RWPE1 (cell line): Measurements from ENCODE around the gene EYA2.

ENCODE experiments used
- CTCF ChIA-PET: fragments of 350-600 bp; sonication (Branson Sonifier 250); formaldehyde crosslinking; extraction: SDS; loops from one replicate; lab custom pipeline; 2021; lab: Yijun Ruan, JAX
- POLR2A ChIA-PET: fragments of 400-600 bp; formaldehyde crosslinking; extraction: SDS; loops from one replicate; lab custom pipeline; 2020; ENCODE audit warnings: antibody characterized with exemption; ENCODE audit not compliant: low non-redundant PET; lab: Yijun Ruan, JAX
- DNase-seq: peaks from one replicate; pipeline ENCODE4 v3.0.0; 2012; ENCODE audit warnings: low spot score
- H3K27ac ChIP-seq: fragments of 450-650 bp; 2 replicates; pipeline ENCODE4 v1.5.1; 2017
- CTCF ChIP-seq: fragments of 450-650 bp; conservative IDR thresholded peaks from 2 replicates; pipeline ENCODE4 v1.5.1; 2017; ENCODE audit warnings: low read depth, mild to moderate bottlenecking

Gene EYA2

GRCh38 chr20:46973766-46974165 lies 79.1 kb downstream of the EYA2 start:
- H3K27ac ChIP-seq = no peak overlapping the region
- no peak for TF ChIP-seq CTCF
- ChIA-PET CTCF (interaction anchor here (0.6 kb wide), 2 partner anchors 22 to 252 kb away, joined by 3 read pairs; no protein-coding TSS in a partner anchor), POLR2A (no interaction called here)
- no peak for DNase-seq

- TF ChIP-seq CTCF = no peak
- ChIA-PET CTCF (interaction anchor here (0.6 to 0.7 kb wide), 4 partner anchors 20 to 626 kb away, joined by 3 to 5 read pairs (median 3); no protein-coding TSS in a partner anchor), POLR2A (no interaction called here)
- peak; percentile 48 for DNase-seq
- no peak overlapping the region for H3K27ac ChIP-seq
Measured at GRCh38 chr20:46974669-46975434, 80.2 kb downstream of the EYA2 start.

- no peak overlapping the region for H3K27ac ChIP-seq
- CTCF ChIA-PET = no interaction called here
- DNase-seq = no peak
- POLR2A ChIA-PET = no interaction called here
- no peak for TF ChIP-seq CTCF
Measured at GRCh38 chr20:46975976-46976375, 81.3 kb downstream of the EYA2 start.

- no peak for TF ChIP-seq CTCF
- H3K27ac ChIP-seq = no peak overlapping the region
- POLR2A ChIA-PET = no interaction called here
- CTCF ChIA-PET = interaction anchor here (0.6 kb wide), 1 partner anchor 720 kb away, joined by 3 read pairs; no protein-coding TSS in a partner anchor
- DNase-seq = no peak
Measured at GRCh38 chr20:46977204-46977603, 82.6 kb downstream of the EYA2 start.

- DNase-seq = no peak
- ChIA-PET POLR2A (no interaction called here), CTCF (interaction anchor here (0.6 kb wide), 1 partner anchor 721 kb away, joined by 3 read pairs; no protein-coding TSS in a partner anchor)
- no peak for TF ChIP-seq CTCF
- no peak overlapping the region for H3K27ac ChIP-seq
Measured at GRCh38 chr20:46977909-46978588, 83.4 kb downstream of the EYA2 start.

DNA sequence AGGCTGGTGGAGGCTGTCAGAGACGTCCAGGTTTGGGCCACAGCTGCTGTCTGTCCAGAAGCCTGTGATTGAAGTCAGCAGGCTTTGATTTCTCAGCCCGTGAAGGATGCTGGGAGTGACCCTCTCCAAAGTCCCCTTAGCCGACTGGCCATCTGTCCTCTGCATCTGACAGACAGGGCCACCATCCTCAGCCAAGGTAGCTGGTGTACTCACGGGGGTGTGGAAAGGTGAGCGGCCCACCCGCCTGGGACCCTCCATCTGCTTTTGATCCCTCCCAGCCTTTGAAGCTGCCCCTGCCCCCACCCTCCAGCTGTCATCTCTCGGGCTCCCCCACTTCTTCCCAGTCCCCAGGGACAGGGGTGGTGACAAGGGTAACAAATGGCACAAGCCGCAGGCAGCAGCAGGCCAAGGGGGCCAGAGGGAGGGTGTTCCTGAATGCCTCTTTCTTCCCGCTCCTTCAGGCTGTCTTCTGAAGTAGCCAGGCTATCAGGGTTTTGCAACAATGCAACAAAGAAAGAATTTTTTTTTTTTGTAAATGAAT lies 84.4 kb downstream of the EYA2 start:
- POLR2A ChIA-PET = no interaction called here
- TF ChIP-seq CTCF = no peak
- CTCF ChIA-PET = no interaction called here
- DNase-seq = no peak
- H3K27ac ChIP-seq = no peak overlapping the region
